SH-SY5Y (cell line): ENCODE data around the gene LOXL1.

ENCODE experiments used
- GATA2 ChIP-seq: IDR thresholded peaks from 2 replicates; pipeline ENCODE4 v1.6.1; 2011; ENCODE audit warnings: mild to moderate bottlenecking, low read depth, low read length
- GATA3 ChIP-seq: IDR thresholded peaks from 2 replicates; pipeline ENCODE4 v1.6.1; 2011; ENCODE audit warnings: low read depth, mild to moderate bottlenecking, low read length, moderate library complexity

DNA sequence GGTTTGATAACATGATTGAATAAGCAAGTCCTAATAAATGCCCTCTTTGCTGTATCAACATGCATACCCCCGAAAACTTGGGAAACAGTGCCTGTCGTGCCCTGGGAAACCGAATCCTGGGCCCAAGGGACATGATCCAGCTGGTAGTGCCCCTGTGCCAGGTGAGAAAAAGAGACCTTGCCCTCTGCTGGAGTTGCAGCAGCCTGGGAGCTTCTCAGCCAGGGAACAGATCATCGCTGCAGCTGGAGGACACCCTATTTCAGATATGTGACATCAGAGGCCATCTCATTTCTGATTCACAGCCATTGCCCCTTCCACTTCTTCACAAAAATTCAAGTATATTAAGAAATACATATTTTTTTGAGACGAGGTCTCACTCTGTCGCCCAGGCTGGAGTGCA lies 33.5 kb downstream of the LOXL1 start:
- no peak for TF ChIP-seq GATA3
- no peak for TF ChIP-seq GATA2
